Measurements from ENCODE around the gene SEMA5A. TPM values are rescaled to one million over a fixed set of nuclear protein-coding genes. Genes with fewer than 3 reads are reported as not detected.

The SEMA5A gene
- total RNA-seq, 1 donor from 2014 or later, result under 0.01 TPM

- DNase-seq (ENCODE audit: low read depth in 2 of 2), result no peak
Observed at GRCh38 chr5:9020996-9021395, 524.9 kb downstream of the SEMA5A start.

DNA sequence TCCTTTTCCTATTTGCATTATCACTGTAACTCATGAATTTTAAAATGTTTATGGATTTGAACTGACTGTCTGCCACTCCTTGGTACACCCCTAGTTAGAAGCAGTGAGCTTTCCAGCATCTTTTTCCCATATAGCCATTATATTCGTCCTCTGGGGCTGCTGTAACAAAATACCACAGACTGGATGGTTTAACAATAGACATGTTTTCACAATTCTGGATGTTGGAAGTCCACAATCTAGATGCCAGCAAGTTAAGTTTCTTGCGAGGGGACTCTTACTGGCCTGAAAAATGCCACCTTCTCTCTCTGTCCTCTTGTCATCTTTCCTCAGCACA, 530.0 kb downstream of the SEMA5A start:
- no peak for DNase-seq (ENCODE audit: low read depth in 2 of 2)

DNA sequence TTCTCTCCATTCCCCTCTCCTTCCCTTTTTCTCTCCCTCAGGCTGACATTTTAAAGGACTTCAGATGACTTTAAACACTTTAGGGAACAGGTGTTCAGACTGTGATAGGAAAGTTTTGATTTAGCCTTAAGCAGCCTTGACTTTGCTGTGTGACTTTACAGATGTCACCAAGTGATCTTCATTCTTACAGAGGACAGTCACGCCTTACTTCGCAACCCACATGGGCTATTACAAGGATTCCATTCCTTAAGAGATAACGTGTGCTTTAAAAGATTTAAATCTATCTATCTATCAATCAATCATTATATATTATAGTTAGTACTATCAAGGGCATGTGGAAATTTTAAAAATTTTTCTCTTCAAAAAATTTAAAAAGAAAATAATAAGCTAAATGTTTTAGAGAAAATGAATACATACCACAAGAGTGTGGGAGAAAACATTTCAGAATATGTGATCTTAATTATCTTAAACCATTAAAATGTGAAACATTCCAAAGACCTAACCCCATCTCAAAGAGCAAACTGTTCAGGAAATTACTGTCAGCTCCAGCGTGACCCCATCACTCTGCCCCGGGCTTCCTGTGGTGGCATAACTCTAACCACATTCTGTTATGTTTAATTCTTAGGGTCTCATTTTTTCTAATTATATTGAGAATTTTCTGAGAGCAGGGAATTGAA, 530.5 kb downstream of the SEMA5A start:
- no peak for DNase-seq (ENCODE audit: low read depth in 2 of 2)

- no peak for DNase-seq (ENCODE audit: low read depth in 2 of 2)
Observed at GRCh38 chr5:9013147-9013546, 532.7 kb downstream of the SEMA5A start.

DNA sequence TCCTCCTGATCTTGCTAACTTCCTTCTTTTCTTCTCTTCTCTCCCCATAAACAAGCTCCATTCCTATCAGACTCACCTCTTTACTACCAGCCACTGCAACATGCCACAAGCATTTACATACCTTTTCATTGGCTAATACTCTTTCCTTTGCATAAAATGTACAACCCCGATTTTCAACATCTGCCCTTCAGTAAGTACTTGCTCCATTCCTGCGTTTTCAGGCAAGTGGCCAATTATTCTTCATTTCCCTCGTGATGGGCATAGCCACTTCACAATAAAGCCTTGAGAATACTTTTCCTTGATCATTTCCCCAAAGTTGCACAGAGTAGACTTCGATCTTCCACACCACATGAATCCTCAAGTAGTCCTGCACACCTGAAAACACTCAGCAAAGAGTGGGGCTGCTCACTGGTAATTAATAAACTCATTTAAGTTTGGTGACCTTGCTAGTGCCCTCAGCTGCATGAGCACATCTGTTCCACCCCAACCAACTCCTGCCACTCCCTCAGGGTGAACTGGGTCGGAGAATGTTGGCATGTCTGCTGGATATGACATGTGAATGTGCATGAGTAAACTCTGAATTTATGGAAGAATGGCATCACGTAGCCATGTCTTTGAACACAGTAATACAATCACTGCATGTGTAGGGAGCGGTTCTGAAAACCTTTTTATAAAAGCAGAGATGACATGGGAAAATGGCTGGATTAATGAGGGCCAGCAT, 535.8 kb downstream of the SEMA5A start:
- no peak for DNase-seq (ENCODE audit: low read depth in 2 of 2)

- no peak for DNase-seq (ENCODE audit: low read depth in 2 of 2)
Observed at GRCh38 chr5:8997542-8998070, 548.3 kb downstream of the SEMA5A start.

DNA sequence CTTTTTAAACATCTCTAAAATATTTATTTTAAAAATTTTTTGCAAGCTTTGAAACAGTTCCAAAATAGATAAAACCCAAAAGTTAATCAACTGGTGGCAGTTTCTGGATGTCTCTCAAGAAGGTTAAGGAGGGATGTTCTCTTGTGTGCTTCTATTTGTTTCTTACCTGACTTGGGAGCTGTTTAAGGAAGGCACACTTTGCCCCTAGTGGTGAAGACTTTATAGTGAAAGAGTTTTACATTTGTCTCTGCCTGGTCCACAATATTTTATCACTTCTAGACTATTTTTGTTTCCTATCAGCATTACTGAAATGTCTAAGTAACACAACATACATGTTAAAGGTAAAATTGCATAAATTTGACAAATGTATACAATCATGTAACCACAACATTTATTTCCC, 552.8 kb downstream of the SEMA5A start:
- no peak for DNase-seq (ENCODE audit: low read depth in 2 of 2)

Other genes starting within 250 kb of the SEMA5A start
- gene TAS2R1, start 84.3 kb upstream of the SEMA5A start, total RNA-seq, result not detected in 2 replicates